Measurements from ENCODE around the gene DGKG. TPM values are rescaled to one million over a fixed set of nuclear protein-coding genes. Genes with fewer than 3 reads are reported as not detected.
A peak's percentile ranks its signal among the peaks of the same experiment; 100 is the strongest.

Gene DGKG
- polyA plus RNA-seq, 3 donors: 4.2 to 9.2 (median 4.3) TPM

DNA sequence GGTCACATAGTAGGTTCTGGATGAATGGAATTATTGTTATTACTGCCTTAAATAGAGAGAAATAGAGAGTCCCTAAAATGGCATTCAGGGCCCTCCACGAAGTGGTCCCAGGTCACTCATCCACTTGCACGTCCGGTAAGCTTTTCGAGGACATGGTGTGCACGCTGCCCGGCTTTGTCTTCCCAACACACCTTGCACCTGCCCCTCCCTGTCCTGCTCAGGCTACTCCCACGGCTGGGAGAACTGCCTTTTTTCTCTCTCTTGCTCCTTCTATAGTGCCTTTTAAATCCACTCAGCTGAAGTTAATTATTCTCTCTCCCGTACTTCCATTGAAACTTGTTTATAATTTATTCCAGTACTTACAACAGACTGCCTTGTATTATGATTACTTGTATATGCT is 5.6 kb upstream of the DGKG start:
- intact Hi-C loops (cut with micrococcal nuclease): loop anchor here (5.0 kb wide), 1 partner anchor 35 kb away; no protein-coding TSS in a partner anchor
- 96% methylated on average over 6 of the region's 8 CpGs for WGBS (ENCODE audit: insufficient coverage)

GRCh38 chr3:186366206-186366605 is 4.2 kb upstream of the DGKG start:
- peaks cover 0 to 2% (median 1%) of the 10 kb centered on the region in 3 donors for H3K27me3 Mint-ChIP-seq (ENCODE audit: low read depth in 3 of 3)
- DNase-seq: no peak
- Histone ChIP-seq H3K79me2 (ENCODE audit: insufficient read depth, low read length) (peaks cover 28% of the 10 kb centered on the region), H3K4me2 (replicated peaks; ENCODE audit: extremely low read depth, low read length, poor library complexity, severe bottlenecking) (peak overlapping the region; percentile 60), H3K4me3 (replicated peaks in 1 of 3; ENCODE audit: low read depth in 2 of 3, low read length in 3 of 3) (no peak overlapping the region), H4K20me1 (ENCODE audit: insufficient read depth, low read length) (no peaks in the 10 kb centered on the region), H2AFZ (ENCODE audit: insufficient read depth, low read depth, low read length, poor library complexity, severe bottlenecking) (peak overlapping the region; percentile 2), H3K36me3 (replicated peaks in 1 of 2; ENCODE audit: control insufficient read depth in 1 of 2, insufficient read depth in 2 of 2, low read length in 2 of 2) (no peaks in the 10 kb centered on the region), H3K9me3 (replicated peaks in 1 of 2; ENCODE audit: control insufficient read depth in 1 of 2, insufficient read depth in 1 of 2, low read length in 2 of 2) (no peaks in the 10 kb centered on the region), H3K4me1 (ENCODE audit: control insufficient read depth in 1 of 2, insufficient read depth in 2 of 2, low read length in 2 of 2) (peaks cover 66 to 74% of the 10 kb centered on the region in 2 donors), H3K9ac (ENCODE audit: insufficient read depth, low read length, poor library complexity, severe bottlenecking) (no peak overlapping the region), H3K27ac (ENCODE audit: low read depth in 1 of 2, low read length in 2 of 2) (peak overlapping the region; percentile 61 to 78), H3K27me3 (ENCODE audit: control insufficient read depth in 2 of 2, insufficient read depth in 2 of 2, low read length in 2 of 2) (no peaks in the 10 kb centered on the region)
- H3K27ac Mint-ChIP-seq: peak overlapping the region in 6 of 7 donors; percentile 67 to 95 (median 92)
- H3K4me3 Mint-ChIP-seq: no peak overlapping the region
- no CpG with 5 or more reads among the region's 1 CpG for WGBS (ENCODE audit: insufficient coverage)
- no peak for TF ChIP-seq CTCF (IDR thresholded peaks at IDR 0.05)
- intact Hi-C loops (cut with micrococcal nuclease): loop anchor here (5.0 kb wide), 1 partner anchor 34 kb away; no protein-coding TSS in a partner anchor
- H3K36me3 Mint-ChIP-seq: no peaks in the 10 kb centered on the region
- H3K4me1 Mint-ChIP-seq: peaks cover 81% of the 10 kb centered on the region
- H3K9me3 Mint-ChIP-seq: no peaks in the 10 kb centered on the region

More for the DNA sequence above, 5.6 kb upstream of the DGKG start:
- Histone ChIP-seq H3K4me2 (replicated peaks; ENCODE audit: extremely low read depth, low read length, poor library complexity, severe bottlenecking) (no peak overlapping the region), H3K79me2 (ENCODE audit: insufficient read depth, low read length) (peaks cover 16% of the 10 kb centered on the region), H2AFZ (ENCODE audit: insufficient read depth, low read depth, low read length, poor library complexity, severe bottlenecking) (no peak overlapping the region), H3K4me3 (replicated peaks in 1 of 3; ENCODE audit: low read depth in 2 of 3, low read length in 3 of 3) (no peak overlapping the region), H3K9me3 (replicated peaks in 1 of 2; ENCODE audit: control insufficient read depth in 1 of 2, insufficient read depth in 1 of 2, low read length in 2 of 2) (no peaks in the 10 kb centered on the region), H3K27me3 (ENCODE audit: control insufficient read depth in 2 of 2, insufficient read depth in 2 of 2, low read length in 2 of 2) (no peaks in the 10 kb centered on the region), H3K36me3 (replicated peaks in 1 of 2; ENCODE audit: control insufficient read depth in 1 of 2, insufficient read depth in 2 of 2, low read length in 2 of 2) (no peaks in the 10 kb centered on the region), H3K27ac (ENCODE audit: low read depth in 1 of 2, low read length in 2 of 2) (peak overlapping the region in 1 of 2 donors; percentile 17), H4K20me1 (ENCODE audit: insufficient read depth, low read length) (no peaks in the 10 kb centered on the region), H3K4me1 (ENCODE audit: control insufficient read depth in 1 of 2, insufficient read depth in 2 of 2, low read length in 2 of 2) (peaks cover 72 to 83% of the 10 kb centered on the region in 2 donors), H3K9ac (ENCODE audit: insufficient read depth, low read length, poor library complexity, severe bottlenecking) (no peak overlapping the region)
- no peaks in the 10 kb centered on the region for H3K9me3 Mint-ChIP-seq
- TF ChIP-seq CTCF (IDR thresholded peaks at IDR 0.05): no peak
- H3K4me1 Mint-ChIP-seq: peaks cover 88% of the 10 kb centered on the region
- DNase-seq: no peak
- H3K36me3 Mint-ChIP-seq: no peaks in the 10 kb centered on the region
- no peak overlapping the region for H3K4me3 Mint-ChIP-seq
- peak overlapping the region in 1 of 7 donors; percentile 5 for H3K27ac Mint-ChIP-seq
- H3K27me3 Mint-ChIP-seq (ENCODE audit: low read depth in 3 of 3): peaks cover 0 to 2% (median 1%) of the 10 kb centered on the region in 3 donors
